ENCODE results near the gene SOBP.

Gene SOBP

GRCh38 chr6:107698146-107698545 lies 208.2 kb downstream of the SOBP start:
- Histone ChIP-seq H3K4ac (ENCODE audit: low read depth in 1 of 2, low read length in 2 of 2) (no peak overlapping the region), H3K79me1 (replicated peaks; ENCODE audit: low read length, poor library complexity, severe bottlenecking) (no peaks in the 10 kb centered on the region), H3K27ac (ENCODE audit: low read length, poor library complexity, severe bottlenecking) (no peak overlapping the region), H3K9ac (ENCODE audit: low read length) (peak overlapping the region; percentile 64), H3K4me2 (ENCODE audit: low read length, poor library complexity, severe bottlenecking) (no peak overlapping the region), H4K91ac (ENCODE audit: low read length) (peak overlapping the region; percentile 34), H3K9me3 (ENCODE audit: control insufficient read depth, low read length) (no peaks in the 10 kb centered on the region), H2AFZ (ENCODE audit: low read depth, low read length) (no peak overlapping the region), H2BK5ac (ENCODE audit: low read depth, low read length, poor library complexity, severe bottlenecking) (no peak overlapping the region), H3K4me1 (ENCODE audit: control insufficient read depth, insufficient read depth, low read depth, low read length) (peaks cover 6% of the 10 kb centered on the region), H3K4me3 (ENCODE audit: insufficient read depth in 1 of 2, low read depth in 1 of 2, low read length in 2 of 2) (peak overlapping the region in 1 of 2 experiments; percentile 9), H3K27me3 (ENCODE audit: control insufficient read depth in 1 of 2, insufficient read depth in 1 of 2, low read length in 2 of 2) (no peaks in the 10 kb centered on the region), H2BK12ac (ENCODE audit: low read length in 2 of 2) (no peak overlapping the region), H3K18ac (ENCODE audit: low read depth in 1 of 2, low read length in 2 of 2) (peak overlapping the region in 1 of 2 experiments; percentile 69), H3K23ac (ENCODE audit: low read length in 2 of 2) (no peak overlapping the region), H3K36me3 (ENCODE audit: control insufficient read depth in 1 of 2, insufficient read depth in 2 of 2, low read depth in 1 of 2, low read length in 2 of 2) (no peaks in the 10 kb centered on the region), H3K14ac (ENCODE audit: low read length in 2 of 2) (no peak overlapping the region), H2AK5ac (ENCODE audit: low read length, severe bottlenecking) (no peak overlapping the region), H4K8ac (ENCODE audit: low read length) (peak overlapping the region; percentile 79), H2BK15ac (ENCODE audit: low read depth, poor library complexity, severe bottlenecking) (peak overlapping the region; percentile 64), H2BK120ac (ENCODE audit: low read depth, low read length) (no peak overlapping the region)
- WGBS = 17% methylated on average over 3 of the region's 4 CpGs
- peak; percentile 84 for DNase-seq

- H3K14ac ChIP-seq (ENCODE audit: low read length in 2 of 2) = no peak overlapping the region
- no peak overlapping the region for H4K8ac ChIP-seq (ENCODE audit: low read length)
- H3K9ac ChIP-seq (ENCODE audit: low read length) = no peak overlapping the region
- 88% methylated on average over 6 of the region's 7 CpGs for WGBS
- no peak overlapping the region for H3K4ac ChIP-seq (ENCODE audit: low read depth in 1 of 2, low read length in 2 of 2)
- H3K27me3 ChIP-seq (ENCODE audit: control insufficient read depth in 1 of 2, insufficient read depth in 1 of 2, low read length in 2 of 2) = no peaks in the 10 kb centered on the region
- no peaks in the 10 kb centered on the region for H3K9me3 ChIP-seq (ENCODE audit: control insufficient read depth, low read length)
- no peak overlapping the region for H2BK12ac ChIP-seq (ENCODE audit: low read length in 2 of 2)
- H2AFZ ChIP-seq (ENCODE audit: low read depth, low read length) = no peak overlapping the region
- no peak overlapping the region for H3K18ac ChIP-seq (ENCODE audit: low read depth in 1 of 2, low read length in 2 of 2)
- no peak for DNase-seq
- no peak overlapping the region for H2BK15ac ChIP-seq (ENCODE audit: low read depth, poor library complexity, severe bottlenecking)
- H3K27ac ChIP-seq (ENCODE audit: low read length, poor library complexity, severe bottlenecking) = no peak overlapping the region
- H3K79me1 ChIP-seq (replicated peaks; ENCODE audit: low read length, poor library complexity, severe bottlenecking) = no peaks in the 10 kb centered on the region
- H3K4me2 ChIP-seq (ENCODE audit: low read length, poor library complexity, severe bottlenecking) = no peak overlapping the region
- no peaks in the 10 kb centered on the region for H3K36me3 ChIP-seq (ENCODE audit: control insufficient read depth in 1 of 2, insufficient read depth in 2 of 2, low read depth in 1 of 2, low read length in 2 of 2)
- no peak overlapping the region for H2BK5ac ChIP-seq (ENCODE audit: low read depth, low read length, poor library complexity, severe bottlenecking)
- H3K4me1 ChIP-seq (ENCODE audit: control insufficient read depth, insufficient read depth, low read depth, low read length) = peaks cover 6% of the 10 kb centered on the region
- H3K23ac ChIP-seq (ENCODE audit: low read length in 2 of 2) = no peak overlapping the region
- no peak overlapping the region for H3K4me3 ChIP-seq (ENCODE audit: insufficient read depth in 1 of 2, low read depth in 1 of 2, low read length in 2 of 2)
- no peak overlapping the region for H4K91ac ChIP-seq (ENCODE audit: low read length)
- no peak overlapping the region for H2BK120ac ChIP-seq (ENCODE audit: low read depth, low read length)
- H2AK5ac ChIP-seq (ENCODE audit: low read length, severe bottlenecking) = no peak overlapping the region
Observed at GRCh38 chr6:107699254-107699653, 209.3 kb downstream of the SOBP start.

- H3K4me3 ChIP-seq (ENCODE audit: insufficient read depth in 1 of 2, low read depth in 1 of 2, low read length in 2 of 2) = no peak overlapping the region
- no peak overlapping the region for H2AFZ ChIP-seq (ENCODE audit: low read depth, low read length)
- H2BK12ac ChIP-seq (ENCODE audit: low read length in 2 of 2) = peak overlapping the region in 1 of 2 experiments; percentile 29
Observed at GRCh38 chr6:107699697-107700325, 209.9 kb downstream of the SOBP start.

GRCh38 chr6:107703606-107704005 lies 213.7 kb downstream of the SOBP start:
- no peak overlapping the region for H3K4me3 ChIP-seq (ENCODE audit: insufficient read depth in 1 of 2, low read depth in 1 of 2, low read length in 2 of 2)

More at GRCh38 chr6:107699697-107700325, 209.9 kb downstream of the SOBP start:
- H3K27ac ChIP-seq (ENCODE audit: low read length, poor library complexity, severe bottlenecking) = no peak overlapping the region
- H3K9me3 ChIP-seq (ENCODE audit: control insufficient read depth, low read length) = no peaks in the 10 kb centered on the region
- peaks cover 6% of the 10 kb centered on the region for H3K4me1 ChIP-seq (ENCODE audit: control insufficient read depth, insufficient read depth, low read depth, low read length)
- H4K91ac ChIP-seq (ENCODE audit: low read length) = no peak overlapping the region
- no peak for DNase-seq
- H2AK5ac ChIP-seq (ENCODE audit: low read length, severe bottlenecking) = no peak overlapping the region
- peak overlapping the region; percentile 17 for H2BK15ac ChIP-seq (ENCODE audit: low read depth, poor library complexity, severe bottlenecking)
- 93% methylated on average over 13 of the region's 14 CpGs for WGBS
- no peak overlapping the region for H2BK5ac ChIP-seq (ENCODE audit: low read depth, low read length, poor library complexity, severe bottlenecking)
- no peak overlapping the region for H3K23ac ChIP-seq (ENCODE audit: low read length in 2 of 2)
- no peak overlapping the region for H3K9ac ChIP-seq (ENCODE audit: low read length)
- no peaks in the 10 kb centered on the region for H3K79me1 ChIP-seq (replicated peaks; ENCODE audit: low read length, poor library complexity, severe bottlenecking)
- peak overlapping the region in 1 of 2 experiments; percentile 23 for H3K18ac ChIP-seq (ENCODE audit: low read depth in 1 of 2, low read length in 2 of 2)
- no peak overlapping the region for H2BK120ac ChIP-seq (ENCODE audit: low read depth, low read length)
- no peak overlapping the region for H3K14ac ChIP-seq (ENCODE audit: low read length in 2 of 2)
- no peak overlapping the region for H3K4me2 ChIP-seq (ENCODE audit: low read length, poor library complexity, severe bottlenecking)
- H3K27me3 ChIP-seq (ENCODE audit: control insufficient read depth in 1 of 2, insufficient read depth in 1 of 2, low read length in 2 of 2) = no peaks in the 10 kb centered on the region
- H4K8ac ChIP-seq (ENCODE audit: low read length) = no peak overlapping the region
- no peaks in the 10 kb centered on the region for H3K36me3 ChIP-seq (ENCODE audit: control insufficient read depth in 1 of 2, insufficient read depth in 2 of 2, low read depth in 1 of 2, low read length in 2 of 2)
- no peak overlapping the region for H3K4ac ChIP-seq (ENCODE audit: low read depth in 1 of 2, low read length in 2 of 2)

More at GRCh38 chr6:107703606-107704005, 213.7 kb downstream of the SOBP start:
- Histone ChIP-seq H4K91ac (ENCODE audit: low read length) (no peak overlapping the region), H3K9ac (ENCODE audit: low read length) (no peak overlapping the region), H3K18ac (ENCODE audit: low read depth in 1 of 2, low read length in 2 of 2) (no peak overlapping the region), H2BK120ac (ENCODE audit: low read depth, low read length) (no peak overlapping the region), H2AK5ac (ENCODE audit: low read length, severe bottlenecking) (no peak overlapping the region), H2AFZ (ENCODE audit: low read depth, low read length) (no peak overlapping the region), H4K8ac (ENCODE audit: low read length) (no peak overlapping the region), H3K4ac (ENCODE audit: low read depth in 1 of 2, low read length in 2 of 2) (no peak overlapping the region), H3K23ac (ENCODE audit: low read length in 2 of 2) (no peak overlapping the region), H3K4me2 (ENCODE audit: low read length, poor library complexity, severe bottlenecking) (no peak overlapping the region), H3K14ac (ENCODE audit: low read length in 2 of 2) (no peak overlapping the region), H2BK15ac (ENCODE audit: low read depth, poor library complexity, severe bottlenecking) (no peak overlapping the region), H3K79me1 (replicated peaks; ENCODE audit: low read length, poor library complexity, severe bottlenecking) (no peaks in the 10 kb centered on the region), H2BK5ac (ENCODE audit: low read depth, low read length, poor library complexity, severe bottlenecking) (no peak overlapping the region), H2BK12ac (ENCODE audit: low read length in 2 of 2) (no peak overlapping the region), H3K9me3 (ENCODE audit: control insufficient read depth, low read length) (no peaks in the 10 kb centered on the region), H3K27ac (ENCODE audit: low read length, poor library complexity, severe bottlenecking) (no peak overlapping the region), H3K27me3 (ENCODE audit: control insufficient read depth in 1 of 2, insufficient read depth in 1 of 2, low read length in 2 of 2) (peaks cover 0 to 6% of the 10 kb centered on the region in 2 experiments), H3K36me3 (ENCODE audit: control insufficient read depth in 1 of 2, insufficient read depth in 2 of 2, low read depth in 1 of 2, low read length in 2 of 2) (no peaks in the 10 kb centered on the region), H3K4me1 (ENCODE audit: control insufficient read depth, insufficient read depth, low read depth, low read length) (no peaks in the 10 kb centered on the region)
- 98% methylated on average over 5 of the region's 5 CpGs for WGBS
- DNase-seq = no peak
